ENCODE measurements around the gene PAPLN. TPM values are rescaled to one million over a fixed set of nuclear protein-coding genes. Genes with fewer than 3 reads are reported as not detected.

Gene PAPLN
- total RNA-seq, 1 experiment from 2014 or later, result 9.6 TPM

DNA sequence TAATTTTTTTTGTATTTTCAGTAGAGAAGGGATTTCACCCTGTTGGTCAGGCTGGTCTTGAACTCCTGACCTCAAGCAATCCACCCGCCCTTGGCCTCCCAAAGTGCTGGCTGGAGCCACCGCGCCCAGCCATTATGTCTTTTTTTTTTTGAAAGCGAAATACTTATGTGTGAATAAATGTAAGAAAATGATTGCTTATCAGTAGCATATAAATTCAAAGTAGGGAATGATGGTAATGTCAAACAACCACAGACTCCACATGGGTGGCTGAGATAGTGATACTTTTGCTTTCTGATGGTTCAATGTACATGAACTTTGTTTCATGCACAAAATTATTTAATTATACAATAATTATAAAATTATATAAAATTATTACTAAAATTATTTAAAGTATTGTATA lies 75.8 kb downstream of the PAPLN start:
- intact Hi-C loops (cut with micrococcal nuclease), result no loop called here
- H3K4me1 ChIP-seq (ENCODE audit: control insufficient read depth in 1 of 2, insufficient read depth in 2 of 2, low read length in 2 of 2), result peaks cover 0 to 5% of the 10 kb centered on the region in 2 experiments; a peak in 2 of 4 replicates
- H4K20me1 ChIP-seq (ENCODE audit: insufficient read depth), result no peaks in the 10 kb centered on the region
- no peaks in the 10 kb centered on the region for H3K79me2 ChIP-seq (ENCODE audit: insufficient read depth, low read length)
- H3K27ac ChIP-seq (ENCODE audit: low read depth, low read length), result no peak overlapping the region
- H3K4me3 ChIP-seq (replicated peaks in 1 of 2; ENCODE audit: low read depth in 1 of 2, low read length in 2 of 2), result no peak overlapping the region
- no peak for ATAC-seq
- POLR2A ChIA-PET, result no interaction called here
- no peak overlapping the region for H3K9ac ChIP-seq (ENCODE audit: low read length)
- H3K9me3 ChIP-seq (ENCODE audit: control insufficient read depth in 1 of 2, insufficient read depth in 1 of 2, low read depth in 1 of 2, low read length in 2 of 2), result no peaks in the 10 kb centered on the region
- H3K36me3 ChIP-seq (ENCODE audit: control insufficient read depth in 1 of 2, insufficient read depth in 2 of 2, low read length in 2 of 2), result no peaks in the 10 kb centered on the region
- H3K27me3 ChIP-seq (ENCODE audit: insufficient read depth, low read length), result no peaks in the 10 kb centered on the region
- H2AFZ ChIP-seq (ENCODE audit: low read depth, low read length, poor library complexity, severe bottlenecking), result no peak overlapping the region
- no peaks in the 10 kb centered on the region for H3K9me2 ChIP-seq (ENCODE audit: insufficient read depth)
- no TSS peak for BruUV-seq (replicated peaks)
- no peak for DNase-seq (ENCODE audit: low read depth, low spot score)
- RAD21 ChIA-PET (ENCODE audit: low non-redundant PET in 1 of 2, low total read pairs in 2 of 2, uncharacterized antibody in 2 of 2, unreplicated experiment in 2 of 2), result interaction anchor here in 1 of 2 experiments (0.7 kb wide), 1 partner anchor 157 kb away, joined by 3 read pairs; no protein-coding TSS in a partner anchor
- CTCF ChIA-PET, result interaction anchor here (0.9 kb wide), 1 partner anchor 18 kb away, joined by 4 read pairs; no protein-coding TSS in a partner anchor
- no peak overlapping the region for H3K4me2 ChIP-seq (ENCODE audit: low read length)
- TF ChIP-seq EZH2phosphoT487 (IDR thresholded peaks at IDR 0.05; ENCODE audit: borderline replicate concordance), result no peak
- TF ChIP-seq, protein P1, sequence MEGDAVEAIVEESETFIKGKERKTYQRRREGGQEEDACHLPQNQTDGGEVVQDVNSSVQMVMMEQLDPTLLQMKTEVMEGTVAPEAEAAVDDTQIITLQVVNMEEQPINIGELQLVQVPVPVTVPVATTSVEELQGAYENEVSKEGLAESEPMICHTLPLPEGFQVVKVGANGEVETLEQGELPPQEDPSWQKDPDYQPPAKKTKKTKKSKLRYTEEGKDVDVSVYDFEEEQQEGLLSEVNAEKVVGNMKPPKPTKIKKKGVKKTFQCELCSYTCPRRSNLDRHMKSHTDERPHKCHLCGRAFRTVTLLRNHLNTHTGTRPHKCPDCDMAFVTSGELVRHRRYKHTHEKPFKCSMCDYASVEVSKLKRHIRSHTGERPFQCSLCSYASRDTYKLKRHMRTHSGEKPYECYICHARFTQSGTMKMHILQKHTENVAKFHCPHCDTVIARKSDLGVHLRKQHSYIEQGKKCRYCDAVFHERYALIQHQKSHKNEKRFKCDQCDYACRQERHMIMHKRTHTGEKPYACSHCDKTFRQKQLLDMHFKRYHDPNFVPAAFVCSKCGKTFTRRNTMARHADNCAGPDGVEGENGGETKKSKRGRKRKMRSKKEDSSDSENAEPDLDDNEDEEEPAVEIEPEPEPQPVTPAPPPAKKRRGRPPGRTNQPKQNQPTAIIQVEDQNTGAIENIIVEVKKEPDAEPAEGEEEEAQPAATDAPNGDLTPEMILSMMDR (IDR thresholded peaks at IDR 0.05 in 2 of 3, conservative IDR thresholded peaks at IDR 0.05 in 1 of 3; ENCODE audit: borderline replicate concordance in 1 of 3, insufficient read depth in 1 of 3, low read depth in 2 of 3, low read length in 2 of 3), result no peak
- no peak for TF ChIP-seq EZH2 (IDR thresholded peaks at IDR 0.05)

GRCh38 chr14:73323896-73324399 lies 86.6 kb downstream of the PAPLN start:
- H3K27ac ChIP-seq (ENCODE audit: low read depth, low read length), result no peak overlapping the region
- H3K79me2 ChIP-seq (ENCODE audit: insufficient read depth, low read length), result no peaks in the 10 kb centered on the region
- ChIA-PET POLR2A (no interaction called here), CTCF (interaction anchor here (2.0 kb wide), 1 partner anchor 29 kb away, joined by 4 read pairs; no protein-coding TSS in a partner anchor), RAD21 (ENCODE audit: low non-redundant PET in 1 of 2, low total read pairs in 2 of 2, uncharacterized antibody in 2 of 2, unreplicated experiment in 2 of 2) (no interaction called here)
- no peaks in the 10 kb centered on the region for H3K4me1 ChIP-seq (ENCODE audit: control insufficient read depth in 1 of 2, insufficient read depth in 2 of 2, low read length in 2 of 2)
- intact Hi-C loops (cut with micrococcal nuclease), result no loop called here
- H2AFZ ChIP-seq (ENCODE audit: low read depth, low read length, poor library complexity, severe bottlenecking), result no peak overlapping the region
- no peaks in the 10 kb centered on the region for H3K9me3 ChIP-seq (ENCODE audit: control insufficient read depth in 1 of 2, insufficient read depth in 1 of 2, low read depth in 1 of 2, low read length in 2 of 2)
- H3K4me3 ChIP-seq (replicated peaks in 1 of 2; ENCODE audit: low read depth in 1 of 2, low read length in 2 of 2), result no peak overlapping the region
- no peak overlapping the region for H3K4me2 ChIP-seq (ENCODE audit: low read length)
- H3K36me3 ChIP-seq (ENCODE audit: control insufficient read depth in 1 of 2, insufficient read depth in 2 of 2, low read length in 2 of 2), result no peaks in the 10 kb centered on the region
- ATAC-seq, result no peak
- no TSS peak for BruUV-seq (replicated peaks)
- DNase-seq (ENCODE audit: low read depth, low spot score), result no peak
- no peaks in the 10 kb centered on the region for H3K9me2 ChIP-seq (ENCODE audit: insufficient read depth)
- TF ChIP-seq SRF (IDR thresholded peaks at IDR 0.05; ENCODE audit: low read depth), result no peak
- TF ChIP-seq ZNF274 (IDR thresholded peaks at IDR 0.05; ENCODE audit: low read depth, low read length), result no peak
- no peak for TF ChIP-seq SIN3A (IDR thresholded peaks at IDR 0.05; ENCODE audit: low read depth)
- TF ChIP-seq POLR2AphosphoS5 (IDR thresholded peaks at IDR 0.05; ENCODE audit: low read depth, low read length), result no peak
- TF ChIP-seq, protein P1 (IDR thresholded peaks at IDR 0.05 in 2 of 3, conservative IDR thresholded peaks at IDR 0.05 in 1 of 3; ENCODE audit: borderline replicate concordance in 1 of 3, insufficient read depth in 1 of 3, low read depth in 2 of 3, low read length in 2 of 3), result no peak
- no peak for TF ChIP-seq EGR1 (IDR thresholded peaks at IDR 0.05; ENCODE audit: low read depth)
- H3K9ac ChIP-seq (ENCODE audit: low read length), result no peak overlapping the region
- H3K27me3 ChIP-seq (ENCODE audit: insufficient read depth, low read length), result no peaks in the 10 kb centered on the region
- H4K20me1 ChIP-seq (ENCODE audit: insufficient read depth), result no peaks in the 10 kb centered on the region
